ENCODE measurements around the gene MEGF10. TPM values are rescaled to one million over a fixed set of nuclear protein-coding genes. Genes with fewer than 3 reads are reported as not detected.

The MEGF10 gene
- total and polyA plus RNA-seq, 2 of the 8 experiments (the other 6 are each of a cell fraction or from before 2014, with no cell fraction given) = 38.2 to 53.1 TPM

DNA sequence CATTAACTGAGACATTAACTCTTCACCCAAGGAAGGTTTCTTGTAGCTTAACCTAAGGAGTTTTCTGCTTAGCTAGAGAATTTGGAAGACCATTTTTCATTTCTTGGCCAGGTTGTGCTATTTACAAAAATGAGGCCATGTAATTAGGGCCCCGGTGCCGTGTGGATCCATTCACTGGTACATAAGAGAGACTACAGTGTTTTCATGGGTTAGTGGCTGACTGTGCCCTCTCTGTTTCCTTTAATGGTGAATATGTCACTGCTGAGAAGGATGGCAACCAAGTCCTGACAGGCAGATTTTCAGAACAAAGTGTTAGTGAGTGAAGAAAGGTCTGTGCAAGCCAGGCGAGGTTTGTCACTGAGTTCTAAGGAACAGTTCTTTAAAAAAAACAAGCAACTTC lies 15.4 kb downstream of the MEGF10 start:
- Histone ChIP-seq H3K4me2 (ENCODE audit: insufficient read depth in 1 of 2, low read depth in 2 of 2, low read length in 2 of 2) (no peak overlapping the region), H2BK5ac (ENCODE audit: low read depth, low read length) (no peak overlapping the region), H3K23me2 (ENCODE audit: low read depth, low read length) (no peaks in the 10 kb centered on the region), H3K27me3 (replicated peaks in 1 of 4; ENCODE audit: control insufficient read depth in 3 of 4, extremely low read depth in 1 of 4, insufficient read depth in 3 of 4, low read length in 3 of 4) (no peaks in the 10 kb centered on the region), H3K9ac (replicated peaks in 1 of 4; ENCODE audit: extremely low read depth in 1 of 4, low read depth in 3 of 4, low read length in 3 of 4) (no peak overlapping the region), H3K36me3 (ENCODE audit: control insufficient read depth in 2 of 4, insufficient read depth in 4 of 4, low read length in 3 of 4) (no peaks in the 10 kb centered on the region; a peak in 1 of 8 replicates), H4K8ac (ENCODE audit: extremely low read depth, insufficient read depth, low read length) (no peak overlapping the region), H4K20me1 (replicated peaks in 1 of 2; ENCODE audit: control insufficient read depth in 1 of 2, insufficient read depth in 2 of 2, low read length in 2 of 2) (no peaks in the 10 kb centered on the region), H2BK20ac (ENCODE audit: low read length) (peak overlapping the region; percentile 16), H2BK12ac (ENCODE audit: low read depth, low read length) (peak overlapping the region; percentile 11; the same call in 1 of the 2 replicates), H2AK5ac (ENCODE audit: low read depth, low read length) (no peak overlapping the region), H2AFZ (ENCODE audit: low read length) (no peak overlapping the region), H3K4ac (replicated peaks; ENCODE audit: insufficient read length, low read depth, low read length) (no peak overlapping the region), H4K91ac (replicated peaks; ENCODE audit: insufficient read length, low read length) (no peak overlapping the region), H3K79me1 (ENCODE audit: low read depth, low read length) (peaks cover 4% of the 10 kb centered on the region; the same call in 1 of the 2 replicates), H3K14ac (ENCODE audit: insufficient read length) (no peak overlapping the region), H3K4me3 (ENCODE audit: extremely low read depth in 1 of 4, insufficient read depth in 2 of 4, low read depth in 3 of 4, low read length in 4 of 4) (no peak overlapping the region), H3K79me2 (ENCODE audit: control insufficient read depth in 1 of 2, insufficient read depth in 2 of 2, low read length in 2 of 2) (peaks cover 0 to 75% of the 10 kb centered on the region in 2 experiments; a peak in 2 of 4 replicates), H2BK120ac (replicated peaks; ENCODE audit: low read depth, low read length) (no peak overlapping the region), H2BK15ac (ENCODE audit: low read length) (no peak overlapping the region; the same call in 1 of the 2 replicates), H3K23ac (ENCODE audit: insufficient read length) (no peak overlapping the region), H3K9me3 (ENCODE audit: insufficient read depth in 2 of 2, low read depth in 1 of 2, low read length in 1 of 2) (no peaks in the 10 kb centered on the region), H3K4me1 (replicated peaks in 1 of 4; ENCODE audit: control insufficient read depth in 3 of 4, insufficient read depth in 4 of 4, low read length in 3 of 4) (peaks cover 6 to 11% (median 10%) of the 10 kb centered on the region in 4 experiments), H3K56ac (replicated peaks; ENCODE audit: insufficient read length, low read depth, low read length) (no peak overlapping the region), H3K18ac (ENCODE audit: extremely low read depth, low read length) (no peak overlapping the region), H4K5ac (ENCODE audit: insufficient read length, low read depth, low read length) (no peak overlapping the region), H3K27ac (ENCODE audit: low read depth, low read length) (no peak overlapping the region)
- ChIA-PET CTCF (ENCODE audit: partially characterized antibody) (interaction anchor here (0.6 to 2.8 kb wide), 11 partner anchors 9 to 526 kb away, joined by 3 to 9 read pairs (median 3); no protein-coding TSS in a partner anchor), POLR2A (ENCODE audit: partially characterized antibody) (interaction anchor here (0.9 to 1.1 kb wide), 2 partner anchors 11 to 14 kb away, joined by 3 to 4 read pairs; no protein-coding TSS in a partner anchor)
- no peak for FAIRE-seq
- no peak for DNase-seq (ENCODE audit: low read depth in 1 of 2, low spot score in 2 of 2)
- 90% methylated on average over 3 of the region's 3 CpGs; no CpG with 5 or more reads in 1 of the 2 experiments for WGBS, 2 experiments (ENCODE audit: extremely low coverage in 1 of 2, insufficient coverage in 1 of 2, insufficient read length in 1 of 2, insufficient replicate concordance in 2 of 2, low coverage in 1 of 2, low lambda C conversion rate in 2 of 2, missing lambda C conversion rate in 1 of 2)
- TF ChIP-seq CHD1 (IDR thresholded peaks at IDR 0.05; ENCODE audit: low read depth, low read length) = no peak
- TF ChIP-seq, protein P1, sequence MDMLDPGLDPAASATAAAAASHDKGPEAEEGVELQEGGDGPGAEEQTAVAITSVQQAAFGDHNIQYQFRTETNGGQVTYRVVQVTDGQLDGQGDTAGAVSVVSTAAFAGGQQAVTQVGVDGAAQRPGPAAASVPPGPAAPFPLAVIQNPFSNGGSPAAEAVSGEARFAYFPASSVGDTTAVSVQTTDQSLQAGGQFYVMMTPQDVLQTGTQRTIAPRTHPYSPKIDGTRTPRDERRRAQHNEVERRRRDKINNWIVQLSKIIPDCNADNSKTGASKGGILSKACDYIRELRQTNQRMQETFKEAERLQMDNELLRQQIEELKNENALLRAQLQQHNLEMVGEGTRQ (IDR thresholded peaks at IDR 0.05; ENCODE audit: low read length) = no peak
- no peak for TF ChIP-seq RBBP5 (IDR thresholded peaks at IDR 0.05; ENCODE audit: borderline replicate concordance, low read depth, low read length)

Data from H1 (cell line).